T-helper 2 cell treated with Interferon-gamma antibody and Interleukin-4, amounts not matched to agents 5 μg/mL and 100 μg/mL, for 36 hours (primary cell): ENCODE results near the gene ANKRD27.
"Not testable (repeated sequence)": the region's sequence is repeated elsewhere in the genome, so short reads cannot be mapped to it uniquely, and the experiment has no call there.

ENCODE experiments used
- DNase-seq: peaks from one replicate; pipeline ENCODE4 v3.0.0; 2021; ENCODE audit warnings: low spot score
- H3K27ac Mint-ChIP-seq: one replicate; pipeline ENCODE4 v1.8.0; 2021; ENCODE audit warnings: mild to moderate bottlenecking, mixed read lengths
- H3K27me3 Mint-ChIP-seq: one replicate; pipeline ENCODE4 v1.8.0; 2021; ENCODE audit warnings: low read depth, mixed read lengths
- H3K36me3 Mint-ChIP-seq: one replicate; pipeline ENCODE4 v1.8.0; 2021; ENCODE audit warnings: low read depth, mixed read lengths
- H3K4me1 Mint-ChIP-seq: one replicate; pipeline ENCODE4 v1.8.0; 2021; ENCODE audit warnings: low read depth, mixed read lengths
- H3K4me3 Mint-ChIP-seq: one replicate; pipeline ENCODE4 v1.8.0; 2022; ENCODE audit warnings: mild to moderate bottlenecking, moderate library complexity, mixed read lengths
- H3K9me3 Mint-ChIP-seq: one replicate; pipeline ENCODE4 v1.8.0; 2021; ENCODE audit warnings: mixed read lengths

ANKRD27 gene

GRCh38 chr19:32653599-32653915 lies 21.4 kb downstream of the ANKRD27 start:
- H3K27me3 Mint-ChIP-seq = no peaks in the 10 kb centered on the region
- no peak for DNase-seq
- no peak overlapping the region for H3K27ac Mint-ChIP-seq
- no peaks in the 10 kb centered on the region for H3K9me3 Mint-ChIP-seq
- H3K36me3 Mint-ChIP-seq = peaks cover 10% of the 10 kb centered on the region
- no peaks in the 10 kb centered on the region for H3K4me1 Mint-ChIP-seq
- H3K4me3 Mint-ChIP-seq = no peak overlapping the region

- no peak for DNase-seq
- no peaks in the 10 kb centered on the region for H3K27me3 Mint-ChIP-seq
Observed at GRCh38 chr19:32652894-32653598, 21.9 kb downstream of the ANKRD27 start.

GRCh38 chr19:32652331-32652730 lies 22.6 kb downstream of the ANKRD27 start:
- peaks cover 17% of the 10 kb centered on the region for H3K36me3 Mint-ChIP-seq
- H3K9me3 Mint-ChIP-seq, H3K4me1 Mint-ChIP-seq, H3K4me3 Mint-ChIP-seq, DNase-seq, H3K27me3 Mint-ChIP-seq, H3K27ac Mint-ChIP-seq: not testable (repeated sequence)

More at GRCh38 chr19:32652894-32653598, 21.9 kb downstream of the ANKRD27 start:
- Mint-ChIP-seq H3K4me3 (no peak overlapping the region), H3K9me3 (no peaks in the 10 kb centered on the region), H3K27ac (no peak overlapping the region), H3K36me3 (peaks cover 13% of the 10 kb centered on the region), H3K4me1 (no peaks in the 10 kb centered on the region)

- H3K9me3 Mint-ChIP-seq = no peaks in the 10 kb centered on the region
- H3K4me1 Mint-ChIP-seq = peaks cover 9% of the 10 kb centered on the region
- no peaks in the 10 kb centered on the region for H3K27me3 Mint-ChIP-seq
- no peak for DNase-seq
- no peak overlapping the region for H3K4me3 Mint-ChIP-seq
- H3K36me3 Mint-ChIP-seq = peaks cover 19% of the 10 kb centered on the region
- no peak overlapping the region for H3K27ac Mint-ChIP-seq
Observed at GRCh38 chr19:32651729-32652140, 23.2 kb downstream of the ANKRD27 start.

- no peak overlapping the region for H3K27ac Mint-ChIP-seq
- H3K4me3 Mint-ChIP-seq = no peak overlapping the region
- H3K27me3 Mint-ChIP-seq = no peaks in the 10 kb centered on the region
- no peaks in the 10 kb centered on the region for H3K9me3 Mint-ChIP-seq
- peaks cover 20% of the 10 kb centered on the region for H3K36me3 Mint-ChIP-seq
- peaks cover 13% of the 10 kb centered on the region for H3K4me1 Mint-ChIP-seq
- DNase-seq = no peak
Observed at GRCh38 chr19:32650671-32651070, 24.3 kb downstream of the ANKRD27 start.

- DNase-seq = no peak
- Mint-ChIP-seq H3K27me3 (no peaks in the 10 kb centered on the region), H3K36me3 (peaks cover 20% of the 10 kb centered on the region), H3K27ac (no peak overlapping the region), H3K4me3 (no peak overlapping the region), H3K9me3 (no peaks in the 10 kb centered on the region), H3K4me1 (peaks cover 13% of the 10 kb centered on the region)
Observed at GRCh38 chr19:32649751-32650150, 25.2 kb downstream of the ANKRD27 start.

- no peak for DNase-seq
- no peak overlapping the region for H3K4me3 Mint-ChIP-seq
- H3K36me3 Mint-ChIP-seq = peaks cover 35% of the 10 kb centered on the region
- H3K4me1 Mint-ChIP-seq = peaks cover 27% of the 10 kb centered on the region
- no peaks in the 10 kb centered on the region for H3K9me3 Mint-ChIP-seq
- H3K27me3 Mint-ChIP-seq = no peaks in the 10 kb centered on the region
- no peak overlapping the region for H3K27ac Mint-ChIP-seq
Observed at GRCh38 chr19:32647361-32647760, 27.6 kb downstream of the ANKRD27 start.

- Mint-ChIP-seq H3K27ac (peak overlapping the region; percentile 5), H3K4me1 (peaks cover 29% of the 10 kb centered on the region), H3K36me3 (peaks cover 40% of the 10 kb centered on the region), H3K9me3 (no peaks in the 10 kb centered on the region), H3K27me3 (no peaks in the 10 kb centered on the region), H3K4me3 (no peak overlapping the region)
- DNase-seq = no peak
Observed at GRCh38 chr19:32646556-32646955, 28.4 kb downstream of the ANKRD27 start.

GRCh38 chr19:32642771-32643170 lies 32.2 kb downstream of the ANKRD27 start:
- Mint-ChIP-seq H3K36me3 (peaks cover 45% of the 10 kb centered on the region), H3K27ac (peak overlapping the region; percentile 69), H3K27me3 (no peaks in the 10 kb centered on the region), H3K4me1 (peaks cover 29% of the 10 kb centered on the region), H3K4me3 (peak overlapping the region; percentile 53), H3K9me3 (no peaks in the 10 kb centered on the region)
- peak; percentile 38 for DNase-seq

- DNase-seq = no peak
- Mint-ChIP-seq H3K27me3 (no peaks in the 10 kb centered on the region), H3K9me3 (no peaks in the 10 kb centered on the region), H3K4me3 (no peak overlapping the region), H3K27ac (no peak overlapping the region), H3K36me3 (peaks cover 41% of the 10 kb centered on the region), H3K4me1 (peaks cover 12% of the 10 kb centered on the region)
Observed at GRCh38 chr19:32638625-32639024, 36.4 kb downstream of the ANKRD27 start.

GRCh38 chr19:32637480-32637879 lies 37.5 kb downstream of the ANKRD27 start:
- no peaks in the 10 kb centered on the region for H3K9me3 Mint-ChIP-seq
- H3K27me3 Mint-ChIP-seq = no peaks in the 10 kb centered on the region
- H3K36me3 Mint-ChIP-seq = peaks cover 31% of the 10 kb centered on the region
- no peak overlapping the region for H3K4me3 Mint-ChIP-seq
- peaks cover 2% of the 10 kb centered on the region for H3K4me1 Mint-ChIP-seq
- no peak overlapping the region for H3K27ac Mint-ChIP-seq
- DNase-seq = no peak

GRCh38 chr19:32631381-32631780 lies 43.6 kb downstream of the ANKRD27 start:
- Mint-ChIP-seq H3K36me3 (peaks cover 9% of the 10 kb centered on the region), H3K27ac (no peak overlapping the region), H3K27me3 (no peaks in the 10 kb centered on the region), H3K4me3 (no peak overlapping the region), H3K4me1 (no peaks in the 10 kb centered on the region), H3K9me3 (no peaks in the 10 kb centered on the region)
- DNase-seq = no peak

- no peaks in the 10 kb centered on the region for H3K9me3 Mint-ChIP-seq
- H3K4me3 Mint-ChIP-seq = no peak overlapping the region
- H3K4me1 Mint-ChIP-seq = no peaks in the 10 kb centered on the region
- no peak overlapping the region for H3K27ac Mint-ChIP-seq
- no peaks in the 10 kb centered on the region for H3K27me3 Mint-ChIP-seq
- H3K36me3 Mint-ChIP-seq = peaks cover 4% of the 10 kb centered on the region
- DNase-seq = no peak
Observed at GRCh38 chr19:32630338-32630737, 44.6 kb downstream of the ANKRD27 start.

GRCh38 chr19:32627714-32628270 lies 47.2 kb downstream of the ANKRD27 start:
- DNase-seq = no peak
- H3K4me1 Mint-ChIP-seq = no peaks in the 10 kb centered on the region
- peaks cover 7% of the 10 kb centered on the region for H3K36me3 Mint-ChIP-seq
- no peak overlapping the region for H3K4me3 Mint-ChIP-seq
- H3K27me3 Mint-ChIP-seq = no peaks in the 10 kb centered on the region
- no peak overlapping the region for H3K27ac Mint-ChIP-seq
- H3K9me3 Mint-ChIP-seq = no peaks in the 10 kb centered on the region

- Mint-ChIP-seq H3K4me1 (no peaks in the 10 kb centered on the region), H3K36me3 (peaks cover 13% of the 10 kb centered on the region), H3K27me3 (no peaks in the 10 kb centered on the region), H3K4me3 (no peak overlapping the region), H3K9me3 (no peaks in the 10 kb centered on the region), H3K27ac (no peak overlapping the region)
- DNase-seq = no peak
Observed at GRCh38 chr19:32626969-32627368, 48.0 kb downstream of the ANKRD27 start.
